HEK293 (cell line): ENCODE measurements around the gene PTPRN2.

Source experiments
- BCL11A ChIP-seq: fragments of 450-650 bp; formaldehyde crosslinking; IDR thresholded peaks from 2 replicates; pipeline ENCODE4 v1.5.1; 2016; ENCODE audit warnings: low read depth, missing biosample characterization, missing genetic modification characterization
- ZBTB8A ChIP-seq: fragments of 450-650 bp; formaldehyde crosslinking; IDR thresholded peaks from 2 replicates; pipeline ENCODE4 v1.5.1; 2016; ENCODE audit warnings: missing biosample characterization, missing genetic modification characterization

- no peak for TF ChIP-seq BCL11A (tag by site-specific recombination)
- no peak for TF ChIP-seq ZBTB8A (tag by site-specific recombination)
These were observed 4.9 kb upstream of the PTPRN2 start for GRCh38 chr7:158592541-158592940.
